Measurements from ENCODE around the gene HVCN1. TPM values are rescaled to one million over a fixed set of nuclear protein-coding genes. Genes with fewer than 3 reads are reported as not detected.

HVCN1 gene
- total RNA-seq, 2 donors from 2014 or later, result 5.4 to 11.2 TPM

GRCh38 chr12:110732572-110732971 is 43.7 kb upstream of the HVCN1 start:
- H3K36me3 ChIP-seq, result no peaks in the 10 kb centered on the region

GRCh38 chr12:110731479-110731878 is 42.6 kb upstream of the HVCN1 start:
- DNase-seq (ENCODE audit: low spot score), result no peak
- 76% methylated on average over 2 of the region's 2 CpGs for WGBS
- Histone ChIP-seq H3K9me3 (no peaks in the 10 kb centered on the region), H3K36me3 (no peaks in the 10 kb centered on the region), H3K27ac (no peak overlapping the region), H3K4me3 (no peak overlapping the region), H3K4me1 (replicated peaks) (no peaks in the 10 kb centered on the region), H3K27me3 (replicated peaks; ENCODE audit: insufficient read depth) (no peaks in the 10 kb centered on the region)
- intact Hi-C loops (cut with DNase I), result no loop called here
- no peak for TF ChIP-seq POLR2AphosphoS5 (IDR thresholded peaks at IDR 0.05)
- no peak for TF ChIP-seq POLR2A (IDR thresholded peaks at IDR 0.05)
- no peak for TF ChIP-seq CTCF (IDR thresholded peaks at IDR 0.05)

More at GRCh38 chr12:110732572-110732971, 43.7 kb upstream of the HVCN1 start:
- Histone ChIP-seq H3K4me1 (replicated peaks) (no peaks in the 10 kb centered on the region), H3K9me3 (no peaks in the 10 kb centered on the region), H3K27me3 (replicated peaks; ENCODE audit: insufficient read depth) (no peaks in the 10 kb centered on the region), H3K4me3 (no peak overlapping the region), H3K27ac (no peak overlapping the region)
- intact Hi-C loops (cut with DNase I), result no loop called here
- no peak for DNase-seq (ENCODE audit: low spot score)
- TF ChIP-seq CTCF (IDR thresholded peaks at IDR 0.05) (no peak), POLR2AphosphoS5 (IDR thresholded peaks at IDR 0.05) (no peak), POLR2A (IDR thresholded peaks at IDR 0.05) (no peak)
- WGBS, result 36% methylated on average over 3 of the region's 3 CpGs

GRCh38 chr12:110728628-110729027 is 39.7 kb upstream of the HVCN1 start:
- TF ChIP-seq POLR2AphosphoS5 (IDR thresholded peaks at IDR 0.05), result no peak
- TF ChIP-seq POLR2A (IDR thresholded peaks at IDR 0.05), result no peak
- TF ChIP-seq CTCF (IDR thresholded peaks at IDR 0.05), result no peak
- H3K4me3 ChIP-seq, result no peak overlapping the region
- 96% methylated on average over 1 of the region's 1 CpG for WGBS
- DNase-seq (ENCODE audit: low spot score), result no peak
- H3K9me3 ChIP-seq, result no peaks in the 10 kb centered on the region
- intact Hi-C loops (cut with DNase I), result no loop called here
- peaks cover 0 to 3% of the 10 kb centered on the region in 2 donors for H3K36me3 ChIP-seq
- H3K4me1 ChIP-seq (replicated peaks), result no peaks in the 10 kb centered on the region
- no peak overlapping the region for H3K27ac ChIP-seq
- no peaks in the 10 kb centered on the region for H3K27me3 ChIP-seq (replicated peaks; ENCODE audit: insufficient read depth)

GRCh38 chr12:110726708-110727369 is 37.9 kb upstream of the HVCN1 start:
- H3K27me3 ChIP-seq (replicated peaks; ENCODE audit: insufficient read depth), result no peaks in the 10 kb centered on the region
- no peak overlapping the region for H3K27ac ChIP-seq
- intact Hi-C loops (cut with DNase I), result no loop called here
- DNase-seq (ENCODE audit: low spot score), result no peak
- WGBS, result 90% methylated on average over 9 of the region's 9 CpGs
- TF ChIP-seq POLR2A (IDR thresholded peaks at IDR 0.05) (no peak), POLR2AphosphoS5 (IDR thresholded peaks at IDR 0.05) (no peak), CTCF (IDR thresholded peaks at IDR 0.05) (no peak)
- H3K4me3 ChIP-seq, result no peak overlapping the region
- H3K9me3 ChIP-seq, result no peaks in the 10 kb centered on the region
- peaks cover 0 to 5% of the 10 kb centered on the region in 2 donors for H3K36me3 ChIP-seq
- no peaks in the 10 kb centered on the region for H3K4me1 ChIP-seq (replicated peaks)

GRCh38 chr12:110726028-110726427 is 37.1 kb upstream of the HVCN1 start:
- no peaks in the 10 kb centered on the region for H3K4me1 ChIP-seq (replicated peaks)
- no peak overlapping the region for H3K27ac ChIP-seq
- no peaks in the 10 kb centered on the region for H3K27me3 ChIP-seq (replicated peaks; ENCODE audit: insufficient read depth)
- H3K9me3 ChIP-seq, result no peaks in the 10 kb centered on the region
- intact Hi-C loops (cut with DNase I), result no loop called here
- H3K4me3 ChIP-seq, result no peak overlapping the region
- peaks cover 0 to 5% of the 10 kb centered on the region in 2 donors for H3K36me3 ChIP-seq
- no peak for DNase-seq (ENCODE audit: low spot score)
- TF ChIP-seq CTCF (IDR thresholded peaks at IDR 0.05) (no peak), POLR2AphosphoS5 (IDR thresholded peaks at IDR 0.05) (no peak), POLR2A (IDR thresholded peaks at IDR 0.05) (no peak)
- WGBS, result 95% methylated on average over 4 of the region's 4 CpGs
